DMS53 (cell line): ENCODE measurements around the gene SHF.
A peak's percentile ranks its signal among the peaks of the same experiment; 100 is the strongest.
"Not testable (repeated sequence)": the region's sequence is repeated elsewhere in the genome, so short reads cannot be mapped to it uniquely, and the experiment has no call there.

Experiments
- DNase-seq: peaks from one replicate; lab custom pipeline; 2025; lab: John Stamatoyannopoulos, UW

Gene SHF

GRCh38 chr15:45146405-45146804 is 41.4 kb downstream of the SHF start:
- peak; percentile 27 for DNase-seq

GRCh38 chr15:45144775-45145174 is 43.0 kb downstream of the SHF start:
- no peak for DNase-seq

GRCh38 chr15:45143946-45144345 is 43.8 kb downstream of the SHF start:
- DNase-seq = no peak

GRCh38 chr15:45143056-45143455 is 44.7 kb downstream of the SHF start:
- no peak for DNase-seq

DNA sequence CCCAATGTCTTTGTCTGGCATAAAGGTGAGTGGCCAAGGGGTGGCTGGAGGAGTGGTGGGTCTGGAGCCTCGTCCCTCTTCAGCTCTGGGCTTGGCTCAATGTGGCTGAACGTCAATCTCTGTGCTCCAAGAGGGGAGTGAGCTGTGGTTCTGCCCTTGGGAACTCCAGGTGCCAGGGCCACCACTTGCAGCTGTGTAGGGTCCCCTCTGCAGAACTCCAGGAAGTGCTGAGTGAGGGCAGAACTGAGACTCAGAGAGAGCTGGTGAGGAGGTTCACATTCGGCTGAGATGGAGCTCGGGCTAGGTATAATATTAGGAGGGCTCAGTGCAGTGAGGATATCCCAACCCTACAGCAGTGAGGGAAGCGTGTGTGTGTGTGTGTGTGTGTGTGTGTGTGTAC is 46.4 kb downstream of the SHF start:
- no peak for DNase-seq

- DNase-seq = no peak
Observed at GRCh38 chr15:45140557-45141250, 47.1 kb downstream of the SHF start.

DNA sequence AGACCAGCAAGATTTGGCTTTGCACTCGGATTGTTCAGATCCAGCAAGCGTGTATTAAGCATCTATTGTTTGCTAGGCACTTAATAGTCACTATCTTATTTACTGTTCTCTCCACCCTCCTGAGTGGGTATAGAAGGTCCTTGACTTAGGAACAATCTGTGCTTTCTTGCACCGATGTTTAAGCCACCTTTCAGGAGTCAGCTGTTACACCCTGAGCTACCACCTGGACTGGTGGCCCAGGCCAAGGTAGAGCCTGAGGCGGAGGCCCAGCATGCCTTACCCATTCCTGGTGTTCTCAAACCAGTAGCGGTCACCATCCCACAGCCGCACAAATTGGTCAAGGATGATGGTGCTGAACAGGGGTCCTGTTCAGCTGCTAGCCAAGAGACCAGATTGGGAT is 48.0 kb downstream of the SHF start:
- DNase-seq = no peak

DNA sequence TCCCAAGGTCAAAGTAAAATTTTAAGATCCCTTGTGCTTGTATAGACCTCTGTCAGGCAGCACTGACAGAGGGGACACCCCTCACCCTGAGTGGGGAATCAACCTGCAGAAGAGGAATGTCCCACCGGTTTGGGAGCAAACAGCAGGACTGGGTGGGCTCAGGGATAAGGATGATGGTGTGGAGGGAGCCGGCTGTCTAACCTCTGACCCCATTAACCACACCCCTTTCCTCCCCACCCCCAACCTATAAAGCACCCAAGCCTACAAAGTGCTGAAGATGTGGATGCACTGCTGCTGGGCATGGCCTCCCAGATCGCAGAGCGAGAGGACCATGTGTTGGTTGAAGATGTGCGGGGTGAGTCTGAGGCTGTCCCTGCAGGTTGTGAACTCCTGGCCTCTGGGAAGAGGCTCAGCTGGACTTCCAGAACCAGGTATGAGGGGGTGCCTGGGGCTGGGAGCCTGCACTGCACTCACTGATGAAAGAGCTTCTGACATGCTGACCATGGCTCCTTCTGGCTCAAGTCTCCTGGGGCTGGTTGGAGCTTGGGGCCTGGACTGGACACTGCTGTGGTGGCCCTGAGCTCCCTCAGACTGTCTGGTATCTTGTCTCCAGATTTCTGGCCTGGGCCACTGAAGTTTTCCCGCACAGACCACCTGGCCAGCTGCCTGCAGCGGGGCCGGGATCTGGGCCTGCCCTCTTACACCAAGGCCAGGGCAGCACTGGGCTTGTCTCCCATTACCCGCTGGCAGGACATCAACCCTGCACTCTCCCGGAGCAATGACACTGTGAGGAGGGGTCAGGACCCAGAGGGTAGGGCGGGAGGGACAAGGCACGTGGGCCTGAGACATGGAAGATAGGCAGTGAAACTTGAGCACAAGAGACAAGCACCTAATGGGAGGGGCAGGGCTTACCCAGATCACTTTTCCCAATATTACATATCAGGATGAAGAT is 48.7 kb downstream of the SHF start:
- no peak for DNase-seq

- no peak for DNase-seq
Observed at GRCh38 chr15:45137703-45138102, 50.1 kb downstream of the SHF start.

GRCh38 chr15:45136378-45136764 is 51.4 kb downstream of the SHF start:
- no peak for DNase-seq

DNA sequence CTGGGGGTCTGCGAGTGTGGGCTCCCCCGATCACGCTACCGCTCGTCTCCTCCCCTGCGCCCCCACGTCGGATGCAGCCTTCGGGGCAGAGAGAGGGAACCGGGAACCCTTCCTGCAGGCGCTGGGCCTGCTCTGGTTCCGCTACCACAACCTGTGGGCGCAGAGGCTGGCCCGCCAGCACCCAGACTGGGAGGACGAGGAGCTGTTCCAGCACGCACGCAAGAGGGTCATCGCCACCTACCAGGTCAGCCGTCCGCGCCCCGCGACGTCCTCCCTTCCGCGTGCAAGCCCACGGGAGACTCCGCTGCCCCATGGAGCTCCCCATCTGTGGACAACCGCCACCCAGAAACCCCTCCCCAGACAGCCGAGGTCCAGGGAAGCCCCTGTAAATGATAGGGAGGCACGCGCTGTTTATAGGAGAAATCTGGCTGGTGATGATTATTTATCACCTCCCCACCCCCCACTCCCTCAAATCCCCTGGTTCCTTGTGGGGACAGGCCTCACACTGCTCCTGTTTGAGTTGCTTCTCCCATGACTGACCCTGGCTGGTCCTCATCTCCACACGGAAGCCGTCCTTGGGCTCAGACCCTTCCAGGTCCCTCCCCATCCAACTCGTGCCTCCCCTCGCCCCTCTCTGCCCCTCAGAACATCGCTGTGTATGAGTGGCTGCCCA is 51.9 kb downstream of the SHF start:
- not testable (repeated sequence) for DNase-seq

- no peak for DNase-seq
Observed at GRCh38 chr15:45134682-45135604, 52.8 kb downstream of the SHF start.

GRCh38 chr15:45134046-45134445 is 53.7 kb downstream of the SHF start:
- no peak for DNase-seq

DNA sequence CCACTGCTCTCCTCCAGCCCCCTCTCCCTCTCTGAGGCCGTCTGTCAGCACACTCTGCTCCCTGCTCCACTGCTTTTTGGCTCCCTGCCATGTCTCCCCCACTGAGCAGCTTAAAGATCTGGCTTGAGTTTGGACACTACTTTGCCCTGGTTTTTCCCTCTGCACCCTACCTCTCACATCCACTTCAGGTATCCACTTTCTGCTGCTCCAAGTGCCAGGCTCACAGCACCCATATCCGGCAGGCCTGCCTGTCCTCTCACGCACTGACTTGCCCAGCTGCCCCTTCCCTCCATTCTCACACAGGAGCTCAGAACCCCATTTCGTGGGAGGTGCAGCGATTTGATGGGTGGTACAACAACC is 54.2 kb downstream of the SHF start:
- DNase-seq = no peak

GRCh38 chr15:45132844-45133560 is 54.8 kb downstream of the SHF start:
- DNase-seq = no peak

DNA sequence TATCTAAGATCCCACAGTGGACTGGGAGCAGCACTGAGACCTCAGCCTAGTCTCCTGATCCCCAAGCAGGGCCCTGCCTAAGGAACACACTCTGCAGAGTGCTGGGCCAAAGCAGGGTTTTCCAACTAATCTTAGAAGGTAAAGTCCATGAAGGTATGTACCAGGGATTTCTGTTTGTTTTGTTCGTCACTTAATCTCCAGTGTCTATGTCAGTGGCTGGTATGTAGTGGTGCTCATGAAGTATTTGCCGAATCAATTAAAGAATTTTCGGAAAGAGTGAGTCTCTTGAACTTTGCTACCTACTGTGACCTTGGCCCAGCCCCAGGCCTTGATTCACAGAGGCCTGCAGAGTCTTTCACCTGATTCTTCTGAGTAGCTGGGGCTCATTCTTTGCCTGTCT is 56.3 kb downstream of the SHF start:
- DNase-seq = no peak

GRCh38 chr15:45130291-45131000 is 57.3 kb downstream of the SHF start:
- peak; percentile 61 for DNase-seq

- DNase-seq = peak; percentile 40
Observed at GRCh38 chr15:45129651-45130129, 58.1 kb downstream of the SHF start, which contains the start of the genes DUOX1 and DUOXA1. TSS of gene DUOX1 (plus strand) at chr15:45129994. CDS start at chr15:45131967, 1,973 bp downstream. TSS of gene DUOXA1 (minus strand) at chr15:45129879. CDS start at chr15:45123014, 6,865 bp downstream.

- DNase-seq = no peak
Observed at GRCh38 chr15:45128971-45129639, 58.7 kb downstream of the SHF start.
